HS-27A (cell line): ENCODE measurements around the gene SEMA3F.

Experiments
- DNase-seq: peaks from one replicate; pipeline ENCODE4 v3.0.0-alpha.2; 2012; ENCODE audit warnings: low read depth, missing footprints

Gene SEMA3F

GRCh38 chr3:50132421-50133282, 22.5 kb upstream of the SEMA3F start:
- DNase-seq = no peak

- DNase-seq = no peak
These were observed 21.9 kb upstream of the SEMA3F start for GRCh38 chr3:50133283-50133615.

GRCh38 chr3:50134367-50134766, 20.8 kb upstream of the SEMA3F start:
- no peak for DNase-seq

- DNase-seq = no peak
These were observed 19.2 kb upstream of the SEMA3F start for GRCh38 chr3:50135964-50136363.

- no peak for DNase-seq
These were observed 18.3 kb upstream of the SEMA3F start for GRCh38 chr3:50136714-50137405.

- DNase-seq = no peak
These were observed 17.6 kb upstream of the SEMA3F start for GRCh38 chr3:50137531-50137930.

- no peak for DNase-seq
These were observed 16.6 kb upstream of the SEMA3F start for GRCh38 chr3:50138266-50139200.

- no peak for DNase-seq
These were observed 15.8 kb upstream of the SEMA3F start for GRCh38 chr3:50139308-50139707.

GRCh38 chr3:50139718-50140423, 15.3 kb upstream of the SEMA3F start:
- DNase-seq = no peak

- no peak for DNase-seq
These were observed 14.1 kb upstream of the SEMA3F start for GRCh38 chr3:50140990-50141389.

GRCh38 chr3:50146316-50146901, 8.7 kb upstream of the SEMA3F start:
- no peak for DNase-seq

GRCh38 chr3:50147016-50147415, 8.1 kb upstream of the SEMA3F start:
- DNase-seq = no peak

- DNase-seq = no peak
These were observed 7.7 kb upstream of the SEMA3F start for GRCh38 chr3:50147447-50147846.

- no peak for DNase-seq
These were observed 7.3 kb upstream of the SEMA3F start for GRCh38 chr3:50147861-50148260.

- DNase-seq = no peak
These were observed 4.7 kb upstream of the SEMA3F start for GRCh38 chr3:50150404-50150750.

- no peak for DNase-seq
These were observed 4.0 kb upstream of the SEMA3F start for GRCh38 chr3:50150863-50151686.

GRCh38 chr3:50151728-50152127, 3.4 kb upstream of the SEMA3F start:
- DNase-seq = no peak

- no peak for DNase-seq
These were observed 1.2 kb upstream of the SEMA3F start for GRCh38 chr3:50153782-50154475.

- DNase-seq = no peak
These were observed 666 bp upstream of the SEMA3F start for GRCh38 chr3:50154476-50154839.

GRCh38 chr3:50155491-50155878, 361 bp downstream of the SEMA3F start:
- DNase-seq = no peak
